HepG2 (cell line): Measurements from ENCODE around the gene HSD11B1L. TPM values are rescaled to one million over a fixed set of nuclear protein-coding genes. Genes with fewer than 3 reads are reported as not detected.
A peak's percentile ranks its signal among the peaks of the same experiment; 100 is the strongest.

Source experiments
- BHLHE40 ChIP-seq: IDR thresholded peaks from 2 replicates; pipeline ENCODE4 v1.6.1; 2011; ENCODE audit warnings: low read length, improper control_type of control experiment
- CAMTA2 ChIP-seq: sonication (generic); formaldehyde crosslinking; IDR thresholded peaks from 2 replicates; pipeline ENCODE4 v1.4.0; 2020; ENCODE audit warnings: mild to moderate bottlenecking, missing genetic modification reagents, borderline replicate concordance
- CREM ChIP-seq, 2 experiments: sonication (generic) in 1 of 2; formaldehyde crosslinking in 1 of 2; IDR thresholded peaks; 2 replicates each; pipeline versions ENCODE4 v1.4.0 to v1.6.1; 2016 to 2020; ENCODE audit warnings: antibody characterized with exemption in 1 of 2, mild to moderate bottlenecking in 1 of 2, missing genetic modification reagents in 1 of 2
- ETV6 ChIP-seq: sonication (generic); formaldehyde crosslinking; conservative IDR thresholded peaks from 2 replicates; pipeline ENCODE4 v1.4.0; 2020; ENCODE audit warnings: missing genetic modification reagents
- JUNB ChIP-seq: sonication (generic); formaldehyde crosslinking; IDR thresholded peaks from 2 replicates; pipeline ENCODE4 v1.8.0; 2022; ENCODE audit warnings: missing genetic modification reagents, mild to moderate bottlenecking, borderline replicate concordance
- KAT2B ChIP-seq: fragments of 150-350 bp; IDR thresholded peaks from 2 replicates; pipeline ENCODE4 v1.6.1; 2014; ENCODE audit warnings: low read depth, low read length, borderline replicate concordance
- KDM2A ChIP-seq: sonication (generic); formaldehyde crosslinking; IDR thresholded peaks from 2 replicates; pipeline ENCODE4 v1.4.0; 2020; ENCODE audit warnings: low read depth, missing genetic modification reagents, borderline replicate concordance
- KDM5B ChIP-seq: sonication (generic); formaldehyde crosslinking; IDR thresholded peaks from 2 replicates; pipeline ENCODE4 v1.4.0; 2020; ENCODE audit warnings: missing genetic modification reagents, mild to moderate bottlenecking, borderline replicate concordance
- MXI1 ChIP-seq: IDR thresholded peaks from 3 replicates; pipeline ENCODE4 v1.6.1; 2012; ENCODE audit warnings: low read depth, low read length, inconsistent platforms, borderline replicate concordance
- NFRKB ChIP-seq: fragments of 450-650 bp; IDR thresholded peaks from 2 replicates; pipeline ENCODE4 v1.6.1; 2017
- SMAD3 ChIP-seq: sonication (generic); formaldehyde crosslinking; IDR thresholded peaks from 2 replicates; pipeline ENCODE4 v1.4.0; 2020; ENCODE audit warnings: missing genetic modification reagents
- SMARCE1 ChIP-seq: fragments of 450-650 bp; IDR thresholded peaks from 2 replicates; pipeline ENCODE4 v1.6.1; 2017; ENCODE audit warnings: borderline replicate concordance
- TEAD2 ChIP-seq: sonication (generic); formaldehyde crosslinking; IDR thresholded peaks from 2 replicates; pipeline ENCODE4 v1.9.0; 2021; ENCODE audit warnings: missing genetic modification reagents
- ZNF558 ChIP-seq: sonication (generic); formaldehyde crosslinking; IDR thresholded peaks from 2 replicates; pipeline ENCODE4 v1.9.0; 2022; ENCODE audit warnings: mild to moderate bottlenecking, missing genetic modification reagents, borderline replicate concordance
- ZNF563 ChIP-seq: sonication (generic); formaldehyde crosslinking; IDR thresholded peaks from 2 replicates; pipeline ENCODE4 v1.8.0; 2022; ENCODE audit warnings: mild to moderate bottlenecking, moderate library complexity, missing genetic modification reagents
- ZNF652 ChIP-seq: IDR thresholded peaks from 2 replicates; pipeline ENCODE4 v1.6.1; 2016; ENCODE audit warnings: low read depth, borderline replicate concordance
- ZNF773 ChIP-seq: sonication (generic); formaldehyde crosslinking; IDR thresholded peaks from 2 replicates; pipeline ENCODE4 v1.4.0; 2020; ENCODE audit warnings: missing genetic modification reagents, borderline replicate concordance
- ZNF781 ChIP-seq: sonication (generic); formaldehyde crosslinking; IDR thresholded peaks from 2 replicates; pipeline ENCODE4 v1.5.1; 2020; ENCODE audit warnings: borderline replicate concordance, mild to moderate bottlenecking, missing genetic modification reagents; ENCODE audit errors: not compliant biosample characterization
- ZNF878 ChIP-seq: sonication (generic); formaldehyde crosslinking; IDR thresholded peaks from 2 replicates; pipeline ENCODE4 v1.8.1; 2023; ENCODE audit warnings: mild to moderate bottlenecking, missing genetic modification reagents, moderate library complexity
- ZSCAN30 ChIP-seq: sonication (generic); formaldehyde crosslinking; IDR thresholded peaks from 2 replicates; pipeline ENCODE4 v1.5.0; 2020; ENCODE audit warnings: mild to moderate bottlenecking, missing genetic modification reagents
- ZZZ3 ChIP-seq: sonication (generic); formaldehyde crosslinking; IDR thresholded peaks from 2 replicates; pipeline ENCODE4 v1.4.0; 2020; ENCODE audit warnings: missing genetic modification reagents, mild to moderate bottlenecking, borderline replicate concordance
- polyA plus RNA-seq, 8 experiments: library from polyadenylated mRNA; depleted of rRNA in 3 of 8; stranded (reverse) in 7 of 8; unstranded in 1 of 8; fragments of >200 nt; fragmentation: Illumina TruSeq in 4 of 8; extraction: Trizol in 4 of 8; gene quantifications; 2 replicates each; pipeline versions ENCODE4 v1.2.1 to v1.2.3, GENCODE V29; 2011 to 2016; ENCODE audit warnings: low read depth in 4 of 8, missing spikeins in 1 of 8, mixed read lengths in 1 of 8; ENCODE audit not compliant: insufficient read depth in 1 of 8
- total RNA-seq, 5 experiments: library from RNA; depleted of rRNA; stranded (reverse); fragments of >200 nt; fragmentation: Illumina TruSeq; extraction: Trizol; gene quantifications; 2 replicates each; pipeline ENCODE4 v1.2.3, GENCODE V29; 2016; ENCODE audit warnings: low read depth in 1 of 5
- TF ChIP-seq, protein P1 (sequence below): sonication (generic); formaldehyde crosslinking; IDR thresholded peaks from 2 replicates; pipeline ENCODE4 v1.4.0; 2020; ENCODE audit warnings: missing genetic modification reagents
- TF ChIP-seq, protein P2 (sequence below): sonication (generic); formaldehyde crosslinking; IDR thresholded peaks from 2 replicates; pipeline ENCODE4 v1.4.0; 2020; ENCODE audit warnings: mild to moderate bottlenecking, missing genetic modification reagents
- TF ChIP-seq, protein P3 (sequence below): sonication (generic); formaldehyde crosslinking; IDR thresholded peaks from 2 replicates; pipeline ENCODE4 v1.8.1; 2023; ENCODE audit warnings: missing genetic modification reagents, mild to moderate bottlenecking, borderline replicate concordance

The HSD11B1L gene
- total and polyA plus RNA-seq, 2 of the 13 experiments (the other 11 are each of a cell fraction or from before 2014, with no cell fraction given): 2.8 to 3.9 TPM

DNA sequence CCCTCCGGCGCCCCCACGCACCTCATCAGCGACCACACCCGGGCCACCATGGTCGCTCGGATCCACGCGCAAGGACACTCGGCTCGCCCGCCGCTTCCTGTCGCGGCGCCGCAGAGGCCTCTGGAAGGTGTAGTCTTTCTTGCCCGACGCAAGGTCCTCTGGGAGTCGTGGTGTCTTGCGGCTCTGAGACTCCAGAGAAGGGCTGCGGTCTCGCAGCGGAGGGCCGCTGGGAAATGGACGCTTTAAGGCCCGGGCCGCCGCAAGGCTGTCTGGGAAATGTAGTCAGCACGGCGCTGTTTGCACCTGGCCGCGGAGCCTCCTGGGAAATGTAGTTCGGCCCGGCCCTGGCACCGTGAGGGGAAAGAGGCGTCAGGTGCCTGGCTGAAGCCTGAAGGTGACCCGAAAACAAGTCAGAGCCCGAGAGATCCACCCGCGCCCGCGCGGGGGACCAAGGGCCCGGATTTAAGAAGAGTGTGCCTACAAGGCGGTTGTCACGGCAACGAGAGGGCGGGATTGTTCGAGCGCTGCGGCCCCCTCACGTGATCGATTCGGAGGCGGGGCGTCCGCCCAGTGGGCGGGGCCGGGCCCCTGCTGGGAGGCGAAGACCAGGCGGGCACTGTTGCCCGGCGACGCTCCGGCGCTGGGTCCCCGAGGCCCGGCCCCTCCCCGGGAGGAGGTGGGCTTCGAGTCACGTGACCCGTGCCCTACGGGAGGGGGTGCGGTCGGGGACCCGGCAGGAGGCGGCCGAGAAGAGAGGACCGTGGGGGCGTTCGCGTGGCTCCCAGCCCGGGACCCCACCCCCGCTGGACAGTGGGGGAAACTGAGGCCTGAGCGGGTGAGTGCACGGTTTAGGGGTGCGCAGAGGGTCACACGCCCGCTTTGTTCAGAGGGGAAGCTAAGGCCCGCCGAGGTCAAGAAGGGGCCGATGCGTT lies at the start of gene HSD11B1L, which contains the start of gene MICOS13 (continued):
- TF ChIP-seq, protein P1, sequence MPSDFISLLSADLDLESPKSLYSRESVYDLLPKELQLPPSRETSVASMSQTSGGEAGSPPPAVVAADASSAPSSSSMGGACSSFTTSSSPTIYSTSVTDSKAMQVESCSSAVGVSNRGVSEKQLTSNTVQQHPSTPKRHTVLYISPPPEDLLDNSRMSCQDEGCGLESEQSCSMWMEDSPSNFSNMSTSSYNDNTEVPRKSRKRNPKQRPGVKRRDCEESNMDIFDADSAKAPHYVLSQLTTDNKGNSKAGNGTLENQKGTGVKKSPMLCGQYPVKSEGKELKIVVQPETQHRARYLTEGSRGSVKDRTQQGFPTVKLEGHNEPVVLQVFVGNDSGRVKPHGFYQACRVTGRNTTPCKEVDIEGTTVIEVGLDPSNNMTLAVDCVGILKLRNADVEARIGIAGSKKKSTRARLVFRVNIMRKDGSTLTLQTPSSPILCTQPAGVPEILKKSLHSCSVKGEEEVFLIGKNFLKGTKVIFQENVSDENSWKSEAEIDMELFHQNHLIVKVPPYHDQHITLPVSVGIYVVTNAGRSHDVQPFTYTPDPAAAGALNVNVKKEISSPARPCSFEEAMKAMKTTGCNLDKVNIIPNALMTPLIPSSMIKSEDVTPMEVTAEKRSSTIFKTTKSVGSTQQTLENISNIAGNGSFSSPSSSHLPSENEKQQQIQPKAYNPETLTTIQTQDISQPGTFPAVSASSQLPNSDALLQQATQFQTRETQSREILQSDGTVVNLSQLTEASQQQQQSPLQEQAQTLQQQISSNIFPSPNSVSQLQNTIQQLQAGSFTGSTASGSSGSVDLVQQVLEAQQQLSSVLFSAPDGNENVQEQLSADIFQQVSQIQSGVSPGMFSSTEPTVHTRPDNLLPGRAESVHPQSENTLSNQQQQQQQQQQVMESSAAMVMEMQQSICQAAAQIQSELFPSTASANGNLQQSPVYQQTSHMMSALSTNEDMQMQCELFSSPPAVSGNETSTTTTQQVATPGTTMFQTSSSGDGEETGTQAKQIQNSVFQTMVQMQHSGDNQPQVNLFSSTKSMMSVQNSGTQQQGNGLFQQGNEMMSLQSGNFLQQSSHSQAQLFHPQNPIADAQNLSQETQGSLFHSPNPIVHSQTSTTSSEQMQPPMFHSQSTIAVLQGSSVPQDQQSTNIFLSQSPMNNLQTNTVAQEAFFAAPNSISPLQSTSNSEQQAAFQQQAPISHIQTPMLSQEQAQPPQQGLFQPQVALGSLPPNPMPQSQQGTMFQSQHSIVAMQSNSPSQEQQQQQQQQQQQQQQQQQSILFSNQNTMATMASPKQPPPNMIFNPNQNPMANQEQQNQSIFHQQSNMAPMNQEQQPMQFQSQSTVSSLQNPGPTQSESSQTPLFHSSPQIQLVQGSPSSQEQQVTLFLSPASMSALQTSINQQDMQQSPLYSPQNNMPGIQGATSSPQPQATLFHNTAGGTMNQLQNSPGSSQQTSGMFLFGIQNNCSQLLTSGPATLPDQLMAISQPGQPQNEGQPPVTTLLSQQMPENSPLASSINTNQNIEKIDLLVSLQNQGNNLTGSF (CRISPR knock-in tag): no peak
- TF ChIP-seq KDM2A (CRISPR knock-in tag) (peak; percentile 78), ZSCAN30 (CRISPR knock-in tag) (no peak), ETV6 (CRISPR knock-in tag) (no peak), ZNF781 (CRISPR knock-in tag) (no peak), ZNF558 (CRISPR knock-in tag) (no peak), SMARCE1 (no peak), CAMTA2 (CRISPR knock-in tag) (0 out of 2 replicates have a peak, but pooled peaks have one; percentile 73), NFRKB (no peak), KDM5B (CRISPR knock-in tag) (no peak; the same call in 1 of the 2 replicates), SMAD3 (CRISPR knock-in tag) (no peak), KAT2B (no peak), BHLHE40 (peak; percentile 89), CREM (IDR thresholded peaks at IDR 0.05) (peak; percentile 99), CREM (CRISPR knock-in tag; IDR thresholded peaks at IDR 0.05) (no peak), ZNF773 (CRISPR knock-in tag) (peak; percentile 37; the same call in 1 of the 2 replicates), ZZZ3 (CRISPR knock-in tag) (peak; percentile 47; the same call in 1 of the 2 replicates), ZNF878 (no peak), JUNB (CRISPR knock-in tag) (no peak), TEAD2 (no peak), MXI1 (peak; percentile 72; the same call in 2 of the 3 replicates), ZNF652 (no peak), ZNF563 (CRISPR knock-in tag) (peak; percentile 60; the same call in 1 of the 2 replicates)
- TF ChIP-seq, protein P2, sequence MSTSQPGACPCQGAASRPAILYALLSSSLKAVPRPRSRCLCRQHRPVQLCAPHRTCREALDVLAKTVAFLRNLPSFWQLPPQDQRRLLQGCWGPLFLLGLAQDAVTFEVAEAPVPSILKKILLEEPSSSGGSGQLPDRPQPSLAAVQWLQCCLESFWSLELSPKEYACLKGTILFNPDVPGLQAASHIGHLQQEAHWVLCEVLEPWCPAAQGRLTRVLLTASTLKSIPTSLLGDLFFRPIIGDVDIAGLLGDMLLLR (CRISPR knock-in tag): peak; percentile 68; the same call in 1 of the 2 replicates
- TF ChIP-seq, protein P3, sequence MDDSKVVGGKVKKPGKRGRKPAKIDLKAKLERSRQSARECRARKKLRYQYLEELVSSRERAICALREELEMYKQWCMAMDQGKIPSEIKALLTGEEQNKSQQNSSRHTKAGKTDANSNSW: no peak
